Measurements from ENCODE around the gene ECHS1. TPM values are rescaled to one million over a fixed set of nuclear protein-coding genes. Genes with fewer than 3 reads are reported as not detected.

The ECHS1 gene
- total RNA-seq, 1 experiment from 2014 or later = 160 TPM

DNA sequence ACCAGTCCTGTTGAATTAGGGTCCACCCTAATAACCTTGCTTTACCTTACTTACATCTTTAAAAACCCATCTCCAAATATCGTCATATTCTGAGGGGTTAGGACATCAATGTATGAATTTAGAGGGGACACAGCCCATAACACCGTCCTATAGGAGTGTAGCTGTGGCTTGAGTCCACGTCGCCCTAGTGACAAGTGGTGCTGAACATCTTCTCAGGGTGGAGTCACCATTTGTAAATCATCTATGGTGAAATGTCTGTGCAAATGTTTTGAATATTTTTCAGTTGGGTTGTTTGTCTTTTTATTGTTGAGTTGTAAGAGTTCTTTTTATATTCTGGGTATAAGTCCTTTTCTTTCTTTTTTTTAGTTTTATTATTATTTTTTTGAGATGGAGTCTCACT lies 31.2 kb downstream of the ECHS1 start:
- no peak for DNase-seq (ENCODE audit: low spot score)

- DNase-seq (ENCODE audit: low spot score) = no peak
Observed at GRCh38 chr10:133339708-133340380, 33.3 kb downstream of the ECHS1 start.

DNA sequence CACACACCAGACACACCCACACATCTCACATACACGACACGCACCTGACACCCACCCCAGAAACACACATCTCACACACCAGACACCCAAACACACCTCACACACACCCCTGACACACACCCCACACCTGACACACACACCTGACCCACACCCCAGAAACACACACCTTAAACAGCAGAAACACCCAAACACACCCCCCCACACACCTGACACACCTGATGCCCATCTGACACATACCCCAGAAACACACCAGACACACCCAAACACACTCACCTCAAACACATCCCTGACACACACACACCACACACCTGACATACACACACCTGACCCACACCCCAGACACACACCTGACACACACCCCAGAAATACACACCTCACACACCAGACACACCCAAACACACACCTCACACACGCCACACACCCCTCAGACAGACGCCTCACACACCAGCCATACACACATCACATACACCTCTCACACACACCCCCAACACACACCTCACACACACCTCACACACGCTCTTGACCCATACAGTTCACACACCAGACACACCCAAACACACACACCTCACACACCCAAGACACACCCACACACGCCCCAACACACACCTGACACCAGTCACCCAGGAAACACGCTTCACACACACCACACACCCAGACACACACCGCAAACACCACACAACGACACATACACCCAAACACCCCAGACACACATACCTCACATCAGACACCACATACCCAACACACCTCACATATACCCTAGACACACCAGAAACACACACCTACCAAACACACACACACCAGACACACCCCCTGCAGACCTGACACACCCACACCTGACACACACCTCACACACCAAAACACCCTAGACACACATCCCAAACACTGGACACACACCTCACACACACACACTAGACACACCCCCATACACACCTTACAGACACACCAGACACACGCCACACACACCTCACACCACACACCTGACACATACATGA lies 34.8 kb downstream of the ECHS1 start:
- DNase-seq (ENCODE audit: low spot score) = no peak

DNA sequence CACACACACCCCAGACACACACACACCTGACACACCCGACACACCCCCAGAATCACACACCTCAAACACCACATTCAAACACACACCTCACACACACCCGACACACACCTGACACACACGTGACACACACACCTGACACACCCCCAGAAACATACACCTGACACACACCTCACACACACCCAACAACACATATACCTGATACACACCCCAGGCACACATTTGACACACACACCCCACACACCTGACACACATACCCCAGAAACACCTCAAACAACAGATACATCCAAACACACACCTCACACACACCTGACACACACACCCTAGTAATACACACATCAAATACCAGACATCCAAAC lies 35.8 kb downstream of the ECHS1 start:
- no peak for DNase-seq (ENCODE audit: low spot score)

DNA sequence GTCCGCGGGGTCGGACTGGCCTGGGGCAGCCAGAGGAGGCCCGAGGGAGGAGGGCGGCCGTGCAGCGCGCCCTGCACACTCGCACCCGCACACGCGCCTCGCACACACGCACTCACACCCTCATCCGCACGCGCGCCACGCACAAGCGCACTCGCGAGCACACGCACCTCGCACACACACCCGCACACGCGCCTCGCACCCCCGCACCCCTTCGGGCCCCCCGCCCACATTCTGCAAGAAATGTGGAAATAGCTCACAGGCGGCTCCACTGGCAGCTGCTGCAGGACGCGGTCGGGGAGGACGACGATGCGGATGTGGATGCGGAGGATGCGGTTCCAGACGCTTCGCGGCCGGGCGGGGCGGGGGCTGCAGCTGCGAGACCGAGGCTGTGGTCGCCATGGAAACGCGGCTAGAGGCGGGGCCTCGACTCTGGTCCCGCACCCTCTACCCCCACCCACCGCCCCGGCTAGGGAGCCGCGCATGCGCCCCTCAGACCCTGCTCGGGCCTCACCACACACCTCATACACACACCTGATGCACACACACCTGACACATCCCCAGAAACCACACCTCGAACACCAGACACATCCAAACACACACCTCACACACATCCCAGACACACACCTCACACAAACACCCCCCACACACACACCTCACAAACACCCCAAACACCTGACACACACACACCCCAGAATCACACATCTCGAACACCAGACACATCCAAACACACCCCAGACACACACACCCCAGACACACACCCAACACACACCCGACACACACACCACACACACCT lies 36.4 kb downstream of the ECHS1 start, which contains the start of gene CALY:
TSS of gene CALY (minus strand) at position 320 of the 793 bp plus-strand sequence. CDS start 7,907 bp downstream, outside the sequence.
- DNase-seq (ENCODE audit: low spot score) = no peak

DNA sequence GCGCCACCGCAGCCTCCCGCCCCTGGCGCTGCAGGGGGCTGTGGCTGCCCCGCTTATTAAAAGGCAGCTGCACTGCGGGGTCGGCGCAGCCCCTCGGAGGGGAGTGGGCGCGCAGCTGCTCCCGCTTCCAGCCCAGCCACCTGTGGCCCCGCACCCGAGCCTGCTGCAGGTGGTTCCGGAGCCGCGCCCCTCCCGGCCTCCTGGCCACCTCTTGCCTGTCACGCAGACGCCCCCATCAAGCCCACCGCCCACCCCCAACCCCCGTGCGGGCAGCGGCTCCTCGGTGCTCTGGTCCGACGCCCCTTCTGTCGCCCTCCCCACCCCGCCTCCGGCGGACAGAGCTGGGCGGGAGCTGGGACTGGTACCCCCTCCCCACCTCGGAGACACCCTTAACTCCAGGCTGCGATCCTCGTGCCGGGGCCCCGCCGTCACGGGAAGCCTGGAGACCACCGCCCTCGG lies 37.0 kb downstream of the ECHS1 start:
- DNase-seq (ENCODE audit: low spot score) = no peak

- DNase-seq (ENCODE audit: low spot score) = no peak
Observed at GRCh38 chr10:133335246-133336117, 37.7 kb downstream of the ECHS1 start.

- no peak for DNase-seq (ENCODE audit: low spot score)
Observed at GRCh38 chr10:133334503-133335245, 38.5 kb downstream of the ECHS1 start.

GRCh38 chr10:133332936-133333699 lies 40.0 kb downstream of the ECHS1 start:
- no peak for DNase-seq (ENCODE audit: low spot score)

GRCh38 chr10:133329491-133330202 lies 43.5 kb downstream of the ECHS1 start:
- peak; percentile 90 for DNase-seq (ENCODE audit: low spot score)

GRCh38 chr10:133328358-133329343 lies 44.5 kb downstream of the ECHS1 start:
- no peak for DNase-seq (ENCODE audit: low spot score)

DNA sequence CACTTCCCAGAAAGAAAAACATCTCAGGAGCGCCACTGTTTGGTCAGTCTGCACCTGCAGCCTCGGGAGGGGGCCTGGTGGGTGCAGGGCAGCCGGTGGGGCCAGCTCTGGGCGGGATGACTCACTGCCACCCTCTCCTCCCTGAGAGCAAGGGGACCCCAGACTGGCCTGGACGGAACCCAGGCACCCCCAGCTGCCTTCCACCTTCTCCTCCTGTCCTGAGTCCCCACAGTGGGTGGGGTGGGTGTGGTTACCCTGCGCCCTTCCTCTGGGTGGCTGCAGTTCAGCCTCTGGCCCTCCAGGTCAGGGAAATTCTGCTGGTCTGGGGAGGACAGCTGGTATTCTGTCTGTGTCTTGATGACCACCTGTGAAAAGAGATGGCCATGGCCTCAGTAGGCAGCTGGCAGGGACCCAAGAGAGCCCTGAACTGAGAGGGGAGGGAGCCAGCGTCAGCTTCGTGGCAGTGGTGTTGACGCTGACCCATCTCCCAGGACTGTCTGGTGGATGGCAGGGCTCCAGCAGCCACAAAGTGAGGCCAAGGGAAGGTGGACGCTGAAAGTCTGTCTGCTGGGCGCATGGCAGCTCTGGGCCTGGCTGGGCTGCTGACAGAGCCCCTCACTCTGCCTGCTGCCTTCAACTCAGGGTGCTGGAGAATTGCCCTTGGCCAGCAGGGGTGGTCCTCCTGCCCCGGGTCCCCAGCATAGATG lies 45.4 kb downstream of the ECHS1 start:
- no peak for DNase-seq (ENCODE audit: low spot score)

DNA sequence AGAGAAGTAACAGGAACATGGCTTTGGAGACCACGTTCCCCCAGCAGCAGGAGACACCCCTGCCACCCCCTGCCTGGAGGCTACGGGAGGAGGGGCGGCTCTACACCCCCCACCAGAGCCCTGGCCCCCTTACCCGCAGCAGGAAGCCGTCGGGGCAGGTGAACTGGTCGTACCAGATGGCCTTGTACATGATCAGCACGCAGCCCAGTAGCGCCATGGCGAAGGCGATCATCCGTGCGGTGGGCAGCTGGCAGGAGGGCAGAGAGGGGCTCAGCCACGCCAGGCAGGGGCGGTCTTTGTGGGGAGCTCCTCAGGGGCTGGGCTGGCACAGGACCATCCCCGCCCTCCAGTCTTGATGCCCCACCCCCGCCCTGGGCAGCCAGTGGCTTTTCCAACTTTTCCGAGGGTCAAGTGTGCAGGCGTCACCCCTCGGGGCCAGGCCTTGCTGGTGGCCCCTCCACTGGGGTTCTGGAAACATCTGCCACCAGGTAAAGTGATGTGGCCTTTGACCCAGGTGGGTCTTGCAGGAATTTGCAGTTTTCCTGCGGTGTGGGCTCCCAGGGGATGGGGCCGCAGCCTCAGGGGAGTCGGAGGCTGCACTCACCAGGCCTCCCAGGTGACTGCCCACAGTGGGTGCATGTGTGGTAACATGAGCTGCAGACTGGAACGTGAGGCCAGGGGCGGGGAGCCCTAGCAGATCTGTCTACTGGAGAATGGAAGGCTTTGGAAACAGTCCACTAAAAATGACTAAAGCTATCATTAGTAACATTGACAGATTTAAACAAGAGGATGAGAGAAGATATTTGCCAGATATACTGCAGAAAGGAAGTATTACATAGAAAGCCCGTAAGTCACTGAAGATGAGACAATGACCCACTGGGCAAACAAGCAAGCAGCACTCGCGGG lies 46.2 kb downstream of the ECHS1 start:
- DNase-seq (ENCODE audit: low spot score) = no peak

GRCh38 chr10:133326223-133326551 lies 47.0 kb downstream of the ECHS1 start:
- no peak for DNase-seq (ENCODE audit: low spot score)

GRCh38 chr10:133325440-133326222 lies 47.5 kb downstream of the ECHS1 start:
- DNase-seq (ENCODE audit: low spot score) = no peak
